CD4-positive, alpha-beta T cell treated with Interferon gamma for 1 hour (primary cell): ENCODE data around the gene ZNF607.
"Not testable (repeated sequence)": the region's sequence is repeated elsewhere in the genome, so short reads cannot be mapped to it uniquely, and the experiment has no call there.

Experiments
- DNase-seq: peaks from one replicate; pipeline ENCODE4 v3.0.0-alpha.2; 2020

Gene ZNF607

GRCh38 chr19:37719111-37719926 lies at the start of gene ZNF607:
TSS of gene ZNF607 (minus strand) at chr19:37719761. CDS start at chr19:37711618, 8,143 bp downstream.
- DNase-seq, result peak; percentile 89

GRCh38 chr19:37763488-37763887 lies 43.9 kb upstream of the ZNF607 start:
- no peak for DNase-seq

- not testable (repeated sequence) for DNase-seq
Measured at GRCh38 chr19:37757683-37758082, 38.1 kb upstream of the ZNF607 start.

GRCh38 chr19:37738371-37738770 lies 18.8 kb upstream of the ZNF607 start:
- no peak for DNase-seq

GRCh38 chr19:37725181-37725580 lies 5.6 kb upstream of the ZNF607 start:
- DNase-seq, result no peak

- no peak for DNase-seq
Measured at GRCh38 chr19:37719927-37720265, 335 bp upstream of the ZNF607 start.

- no peak for DNase-seq
Measured at GRCh38 chr19:37718304-37718703, 1.3 kb downstream of the ZNF607 start.

GRCh38 chr19:37716140-37716539 lies 3.4 kb downstream of the ZNF607 start:
- no peak for DNase-seq

- no peak for DNase-seq
Measured at GRCh38 chr19:37706052-37706605, 13.4 kb downstream of the ZNF607 start.

- no peak for DNase-seq
Measured at GRCh38 chr19:37699057-37699456, 20.5 kb downstream of the ZNF607 start.

GRCh38 chr19:37698216-37698615 lies 21.3 kb downstream of the ZNF607 start:
- no peak for DNase-seq

GRCh38 chr19:37695144-37695899 lies 24.2 kb downstream of the ZNF607 start:
- DNase-seq, result no peak

GRCh38 chr19:37692956-37693620 lies 26.5 kb downstream of the ZNF607 start:
- DNase-seq, result no peak

- peak; percentile 84 for DNase-seq
Measured at GRCh38 chr19:37691881-37692504, 27.6 kb downstream of the ZNF607 start.

GRCh38 chr19:37683520-37683919 lies 36.0 kb downstream of the ZNF607 start:
- no peak for DNase-seq

- no peak for DNase-seq
Measured at GRCh38 chr19:37669450-37669914, 50.1 kb downstream of the ZNF607 start.

- DNase-seq, result not testable (repeated sequence)
Measured at GRCh38 chr19:37657157-37657556, 62.4 kb downstream of the ZNF607 start.

- peak; percentile 80 for DNase-seq
Measured at GRCh38 chr19:37655689-37656371, 63.7 kb downstream of the ZNF607 start.

GRCh38 chr19:37655301-37655688 lies 64.3 kb downstream of the ZNF607 start, which contains the start of gene ZFP30:
TSS of gene ZFP30 (minus strand) at chr19:37655465. CDS start at chr19:37647822, 7,643 bp downstream.
- DNase-seq, result peak; percentile 71

- DNase-seq, result peak; percentile 14
Measured at GRCh38 chr19:37654629-37655300, 64.8 kb downstream of the ZNF607 start.

GRCh38 chr19:37654118-37654517 lies 65.4 kb downstream of the ZNF607 start:
- DNase-seq, result no peak
